GDM1 (cell line): ENCODE measurements around the gene ATP8A2.
"Not testable (repeated sequence)": the region's sequence is repeated elsewhere in the genome, so short reads cannot be mapped to it uniquely, and the experiment has no call there.

Experiments
- DNase-seq: peaks from one replicate; lab custom pipeline; 2025; lab: John Stamatoyannopoulos, UW

Gene ATP8A2

DNA sequence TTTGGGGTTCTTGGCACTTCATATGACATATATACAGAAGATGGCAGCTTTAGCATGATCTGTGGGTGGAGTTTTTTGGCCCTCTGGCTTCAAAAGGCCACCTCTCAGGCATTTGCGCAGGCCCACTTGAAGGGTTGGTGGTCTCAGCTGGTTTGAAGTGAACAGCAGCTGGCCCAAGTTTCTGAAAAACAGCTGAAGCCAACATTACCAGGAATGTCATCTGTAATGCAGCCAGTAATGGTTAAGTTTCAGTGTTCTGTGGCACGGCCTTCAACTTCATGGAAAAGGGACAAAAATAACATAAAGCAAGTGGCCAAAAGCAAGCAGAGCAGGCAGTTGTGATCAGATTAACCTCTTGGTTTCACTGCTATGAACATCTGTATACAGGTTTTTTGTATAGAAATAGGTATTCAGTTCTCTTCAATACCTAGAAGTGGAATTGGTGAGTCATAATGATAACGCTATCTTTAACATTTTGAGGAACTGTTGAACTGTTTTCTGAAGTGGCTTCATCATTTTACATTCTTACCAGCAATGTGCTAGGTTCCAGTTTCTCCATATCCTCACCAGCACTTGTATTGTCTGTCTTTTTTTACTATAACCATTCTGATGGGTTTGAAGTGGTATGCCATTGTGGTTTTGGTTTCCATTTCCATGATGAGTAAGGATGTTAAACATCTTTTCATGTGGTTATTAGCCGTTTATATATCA is 434.6 kb downstream of the ATP8A2 start:
- DNase-seq, result no peak

DNA sequence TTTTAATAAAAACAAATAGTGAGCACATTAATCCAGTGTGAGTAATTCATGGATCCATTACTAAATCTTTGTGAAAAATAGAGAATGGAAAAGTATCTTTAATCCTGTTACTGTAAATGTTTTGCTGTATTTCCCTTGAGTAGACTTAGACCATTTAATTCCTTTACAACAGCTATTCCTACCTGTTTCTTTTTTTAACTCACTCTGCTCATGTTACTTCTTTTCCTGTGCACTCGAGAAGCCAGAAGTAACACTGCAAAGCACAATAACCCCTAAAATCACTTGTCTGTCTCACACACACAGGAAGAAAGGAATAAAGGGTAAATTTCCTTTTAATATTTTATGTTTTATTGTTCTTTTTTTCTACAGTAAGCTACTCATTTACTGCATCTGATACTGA is 435.8 kb downstream of the ATP8A2 start:
- no peak for DNase-seq

GRCh38 chr13:25811506-25811905 is 439.7 kb downstream of the ATP8A2 start:
- no peak for DNase-seq

DNA sequence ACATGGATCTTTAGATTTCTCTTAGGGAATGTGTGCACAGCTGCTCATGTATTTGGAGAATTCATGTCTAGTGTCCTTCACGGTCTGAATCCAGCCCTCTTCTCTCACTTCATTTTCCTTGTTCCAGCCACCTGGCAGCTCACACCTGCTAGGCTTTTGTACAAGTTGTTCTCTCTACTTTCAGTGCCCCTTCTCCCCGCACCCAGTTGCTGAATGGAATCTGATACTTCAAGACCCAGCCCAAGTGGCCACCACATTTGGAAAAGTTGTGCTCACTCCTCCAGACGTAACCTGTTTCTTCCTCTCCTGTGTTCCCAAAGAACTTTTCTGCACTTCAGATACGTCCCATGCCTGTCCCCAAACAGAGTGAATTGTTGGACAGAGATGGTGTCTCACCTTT is 444.5 kb downstream of the ATP8A2 start:
- DNase-seq, result no peak

DNA sequence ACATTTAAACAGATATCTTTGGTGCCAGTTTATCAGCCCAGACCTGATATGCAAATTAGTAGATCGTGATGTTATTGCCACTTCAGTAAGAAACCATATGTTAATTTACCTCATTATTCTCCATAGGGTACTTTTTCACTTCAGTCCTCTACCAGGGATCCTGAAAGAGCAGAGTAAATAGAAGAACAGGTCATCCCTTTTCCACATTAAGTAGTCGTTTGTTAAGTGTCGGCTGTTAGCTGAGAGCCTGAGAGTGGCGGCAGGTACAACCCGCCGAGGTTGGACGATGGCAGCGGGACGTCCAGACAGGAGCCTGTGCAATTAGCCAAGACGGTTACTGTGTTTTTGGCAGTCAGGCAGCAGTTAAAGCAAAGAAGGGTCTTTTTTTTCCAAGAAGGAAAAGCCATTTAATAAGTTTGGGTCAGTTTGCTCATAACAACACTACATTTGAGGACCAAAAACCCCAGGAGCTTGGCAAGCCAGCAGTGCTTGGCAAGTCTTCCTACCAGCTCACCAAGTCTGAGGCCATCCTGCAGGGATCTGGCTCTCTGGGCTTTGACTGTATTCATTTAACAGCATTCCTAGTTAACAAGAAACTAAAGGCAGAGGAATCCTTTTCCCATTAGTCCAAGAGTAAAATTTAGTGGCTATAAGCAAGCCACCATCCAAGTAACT is 448.2 kb downstream of the ATP8A2 start:
- no peak for DNase-seq

DNA sequence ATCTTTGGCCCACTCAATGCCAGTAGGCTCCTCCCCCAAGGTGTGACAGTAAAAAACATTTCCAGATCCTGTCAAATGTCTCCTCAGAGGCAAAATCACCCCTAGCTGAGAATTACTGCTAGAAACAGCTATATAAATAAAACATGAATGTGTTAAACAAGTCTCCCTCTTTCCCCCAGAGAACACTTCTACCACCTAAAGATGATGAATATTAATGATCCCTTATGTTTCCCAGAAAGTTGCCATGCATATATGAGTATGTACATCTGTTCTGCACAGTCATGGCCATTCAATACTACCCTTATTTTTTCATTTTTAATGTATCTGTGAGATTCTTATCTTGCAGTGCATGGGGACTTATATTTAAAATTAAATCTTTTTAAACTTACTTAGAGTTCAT is 450.0 kb downstream of the ATP8A2 start:
- no peak for DNase-seq

GRCh38 chr13:25827221-25827620 is 455.4 kb downstream of the ATP8A2 start:
- not testable (repeated sequence) for DNase-seq

DNA sequence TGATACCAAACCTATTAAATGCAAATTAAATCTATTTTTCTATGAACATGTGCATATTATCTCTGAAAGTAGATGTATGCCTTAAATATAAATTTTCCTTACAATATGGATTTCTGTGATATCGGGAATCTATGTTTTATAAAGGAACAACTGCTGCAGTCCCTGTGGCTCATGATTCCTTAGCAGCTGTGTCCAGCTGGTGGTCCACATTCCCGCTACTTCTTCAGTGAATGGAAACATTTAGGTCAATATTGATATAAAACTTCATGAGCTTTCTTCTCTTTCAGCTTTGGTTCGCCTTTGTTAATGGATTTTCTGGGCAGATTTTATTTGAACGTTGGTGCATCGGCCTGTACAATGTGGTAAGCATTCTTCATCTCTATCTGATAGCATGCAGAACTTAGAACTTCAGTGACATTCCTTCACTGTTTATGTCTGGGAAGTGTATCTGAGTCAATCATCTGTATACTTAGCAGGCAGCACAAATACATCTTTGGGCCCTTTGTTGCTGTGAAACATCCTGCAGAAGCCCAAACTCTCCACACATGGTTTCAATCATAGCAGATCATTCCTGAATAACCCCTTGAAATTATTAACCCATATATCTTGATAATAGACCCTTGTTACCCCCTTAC is 456.2 kb downstream of the ATP8A2 start:
- DNase-seq, result no peak

DNA sequence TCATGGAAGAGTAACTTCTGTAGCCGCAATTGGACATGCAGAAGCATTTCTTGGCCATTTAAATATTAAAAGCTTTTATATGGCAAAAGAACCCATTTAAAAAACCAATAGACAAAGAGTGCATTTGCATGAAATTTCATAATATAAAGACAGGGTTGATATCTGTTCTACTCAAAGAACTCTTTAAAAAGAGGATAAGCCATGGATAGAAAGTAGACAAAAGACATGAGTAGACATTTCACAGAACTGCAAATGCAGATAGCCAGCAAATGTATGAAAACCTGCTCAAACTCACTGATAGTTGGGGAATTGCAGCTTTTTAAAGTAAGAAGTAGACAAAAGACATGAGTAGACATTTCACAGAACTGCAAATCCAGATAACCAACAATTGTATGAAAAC is 462.0 kb downstream of the ATP8A2 start:
- no peak for DNase-seq

DNA sequence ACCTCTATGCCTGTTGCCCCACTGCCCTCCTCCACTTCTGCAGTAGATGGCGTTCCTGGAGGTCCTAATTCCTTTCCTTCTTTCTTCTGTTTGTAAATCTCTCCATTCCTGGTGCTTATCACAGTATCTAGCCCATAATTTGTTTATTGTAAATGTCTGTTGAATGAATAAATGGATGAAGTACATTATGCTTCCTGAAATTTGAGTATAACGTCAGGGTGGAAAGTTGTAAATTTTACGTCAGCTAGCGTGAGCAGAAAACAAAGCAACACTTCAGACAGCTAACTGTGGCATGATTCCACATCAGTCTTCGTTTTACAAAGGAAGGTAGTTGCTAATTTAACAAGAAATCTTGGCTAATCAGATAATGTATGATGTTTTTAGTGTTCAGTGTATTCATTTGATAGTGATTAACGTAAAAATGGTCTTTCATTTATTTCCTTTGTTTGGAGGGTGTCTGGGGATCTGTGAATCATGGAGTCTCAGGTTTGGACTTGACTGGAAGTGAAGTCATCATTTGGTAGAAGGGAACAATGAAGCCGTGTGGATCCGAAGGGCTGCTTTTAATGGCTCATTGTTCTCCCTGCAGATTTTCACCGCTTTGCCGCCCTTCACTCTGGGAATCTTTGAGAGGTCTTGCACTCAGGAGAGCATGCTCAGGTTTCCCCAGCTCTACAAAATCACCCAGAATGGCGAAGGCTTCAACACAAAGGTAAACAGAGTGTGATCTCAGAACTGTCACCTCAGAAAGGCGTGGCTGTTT is 465.0 kb downstream of the ATP8A2 start:
- no peak for DNase-seq

DNA sequence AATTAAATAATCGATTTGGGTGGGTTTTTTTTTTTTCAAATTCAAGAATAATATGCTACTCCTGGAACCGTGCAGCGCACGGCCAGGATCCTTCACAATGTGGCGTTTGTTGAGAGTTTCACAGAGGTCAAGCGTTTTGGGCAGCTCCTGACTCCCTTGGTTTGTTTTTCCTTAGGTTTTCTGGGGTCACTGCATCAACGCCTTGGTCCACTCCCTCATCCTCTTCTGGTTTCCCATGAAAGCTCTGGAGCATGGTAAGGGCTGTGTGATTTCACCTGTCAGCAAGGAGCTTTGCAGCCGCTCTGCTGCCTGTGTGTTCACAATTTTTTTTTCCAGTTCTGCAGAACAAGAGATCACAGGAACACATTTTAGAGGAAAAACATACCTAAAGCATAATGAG is 467.6 kb downstream of the ATP8A2 start:
- DNase-seq, result no peak

DNA sequence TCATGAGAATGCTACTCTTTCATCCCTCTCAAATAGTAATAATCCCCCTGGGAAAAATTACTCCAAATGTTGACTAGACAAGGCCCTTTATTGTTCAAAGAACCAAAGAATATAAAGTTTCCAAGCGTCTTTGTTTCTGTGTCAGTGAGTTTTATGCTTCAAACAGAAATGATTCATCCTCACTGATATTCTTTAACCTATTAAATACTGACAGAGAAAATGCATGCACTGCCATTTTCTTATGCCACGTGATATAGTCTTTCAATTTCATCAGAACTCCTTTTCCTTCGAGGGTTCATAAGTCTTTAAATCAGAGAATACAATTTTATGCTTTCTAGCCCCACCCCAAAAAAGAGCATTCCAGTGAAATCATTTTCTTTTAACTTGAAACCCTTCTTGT is 468.5 kb downstream of the ATP8A2 start:
- DNase-seq, result no peak

DNA sequence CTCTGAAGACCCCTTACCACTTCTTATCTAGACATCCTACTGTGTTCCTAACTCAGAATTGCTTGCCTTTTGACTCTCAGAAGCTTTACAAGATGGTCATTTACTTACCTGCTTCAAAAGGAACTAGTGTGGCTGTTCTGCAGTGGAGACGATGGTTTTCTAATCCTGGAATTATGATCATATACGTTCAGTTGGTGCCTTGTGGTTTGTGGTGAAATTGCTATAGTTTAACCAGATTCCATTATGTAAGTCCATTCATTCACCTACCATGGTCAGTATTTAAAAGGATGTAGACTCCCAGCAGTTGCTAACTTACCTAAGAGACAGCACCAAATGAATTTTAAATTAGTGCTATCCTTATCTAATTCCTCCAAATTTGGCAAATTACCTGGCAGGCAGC is 469.2 kb downstream of the ATP8A2 start:
- no peak for DNase-seq

DNA sequence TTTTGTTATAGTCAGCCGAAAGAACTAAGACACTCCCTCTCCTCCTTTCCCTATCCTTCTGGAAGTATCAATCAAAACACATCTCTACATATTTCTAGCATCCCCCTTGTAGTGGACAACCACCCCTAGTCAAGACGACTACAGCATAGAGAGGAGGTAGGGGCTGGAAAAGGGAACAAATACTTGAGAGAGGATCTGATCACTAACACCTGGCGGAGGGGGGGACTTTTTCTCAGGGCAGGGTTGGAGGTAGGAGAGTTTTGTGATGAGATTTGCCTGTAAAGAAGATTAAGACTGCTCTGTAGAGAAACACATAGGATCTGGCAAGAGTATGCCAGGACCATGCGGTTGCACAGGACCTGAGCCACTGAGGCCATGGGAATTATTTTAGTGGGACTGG is 471.9 kb downstream of the ATP8A2 start:
- DNase-seq, result no peak

- no peak for DNase-seq
These were observed 473.0 kb downstream of the ATP8A2 start for GRCh38 chr13:25844559-25845434.

DNA sequence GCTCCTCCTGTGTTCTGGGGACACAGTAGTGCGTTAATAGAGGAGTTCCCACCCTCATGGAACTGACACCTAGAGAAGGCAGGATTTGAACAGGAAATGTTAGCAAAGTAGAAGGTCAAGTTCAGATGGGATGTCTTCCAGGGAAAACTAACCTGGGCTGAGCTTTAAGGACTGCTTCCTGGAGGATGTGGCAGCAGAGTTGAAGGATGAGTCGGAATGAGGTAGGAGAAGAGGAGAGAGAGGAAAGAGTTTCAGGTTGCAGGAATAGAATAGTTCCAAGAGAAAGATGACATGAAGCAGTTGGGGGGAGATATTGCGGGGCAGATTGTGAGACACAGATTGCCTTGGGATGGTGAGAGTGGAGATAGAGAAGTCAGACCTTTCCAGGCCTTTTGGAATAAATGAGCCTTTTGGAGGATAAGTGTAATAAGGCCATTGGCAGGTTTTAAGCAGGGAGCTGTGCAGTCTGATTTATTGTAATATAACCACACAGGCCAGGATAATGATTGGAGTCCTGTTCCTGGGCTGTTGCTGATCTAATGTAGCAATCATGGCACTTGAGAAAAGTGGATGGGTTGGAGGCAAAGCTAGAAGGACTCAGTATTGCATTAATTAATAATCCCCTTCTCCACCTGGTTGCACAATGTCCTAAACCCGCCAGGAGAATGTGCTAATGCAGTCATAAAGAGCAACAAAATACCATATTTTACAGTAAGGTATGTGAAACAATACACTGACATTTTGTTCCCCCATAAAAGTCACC is 474.6 kb downstream of the ATP8A2 start:
- DNase-seq, result no peak

DNA sequence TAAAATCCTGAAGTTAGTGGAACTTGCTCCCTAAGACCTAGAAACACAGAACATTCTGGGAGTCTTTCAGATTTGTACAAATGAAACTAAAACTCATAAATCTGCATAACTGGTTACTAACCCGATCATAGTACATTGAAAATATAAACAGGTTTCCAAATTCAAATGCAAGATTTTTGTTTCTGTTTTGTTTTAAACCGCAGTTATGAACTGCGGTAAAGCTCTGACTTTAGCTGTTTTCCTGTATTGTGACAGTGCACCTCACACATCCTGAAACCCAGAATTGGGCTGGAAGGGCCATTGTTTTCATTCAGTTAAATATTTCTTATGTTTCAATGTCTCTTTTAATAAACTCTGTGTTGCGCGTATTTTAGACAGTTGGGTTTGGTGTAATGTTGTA is 475.4 kb downstream of the ATP8A2 start:
- no peak for DNase-seq

GRCh38 chr13:25847635-25848626 is 476.2 kb downstream of the ATP8A2 start:
- no peak for DNase-seq
